Measurements from ENCODE around the gene VEPH1. TPM values are rescaled to one million over a fixed set of nuclear protein-coding genes. Genes with fewer than 3 reads are reported as not detected.

VEPH1 gene
- polyA plus RNA-seq, 1 donor (not counting 4 experiments of a cell fraction or from before 2014, with no cell fraction given) = 0.21 TPM

GRCh38 chr3:157404381-157404780, 98.8 kb downstream of the VEPH1 start:
- TF ChIP-seq EZH2 (IDR thresholded peaks at IDR 0.05; ENCODE audit: low read length) (no peak), CTCF (optimal IDR thresholded peaks at IDR 0.05 in 1 of 3, IDR thresholded peaks at IDR 0.05 in 1 of 3, conservative IDR thresholded peaks at IDR 0.05 in 1 of 3; ENCODE audit: extremely low read depth in 1 of 3, insufficient read depth in 2 of 3, low read length in 3 of 3) (no peak)
- Histone ChIP-seq H3K9me1 (ENCODE audit: control insufficient read depth, extremely low read depth, insufficient read depth, low read length) (no peaks in the 10 kb centered on the region), H3K9ac (ENCODE audit: control insufficient read depth, extremely low read depth, insufficient read depth, low read length) (no peak overlapping the region), H3K36me3 (ENCODE audit: control insufficient read depth in 2 of 2, extremely low read depth in 1 of 2, insufficient read depth in 2 of 2, low read length in 2 of 2) (no peaks in the 10 kb centered on the region), H3K4me2 (ENCODE audit: control insufficient read depth, extremely low read depth, insufficient read depth, low read depth, low read length) (no peak overlapping the region), H2AFZ (ENCODE audit: control insufficient read depth, low read length) (no peak overlapping the region), H3K79me2 (ENCODE audit: control insufficient read depth, insufficient read depth, low read length) (no peaks in the 10 kb centered on the region), H3K27ac (ENCODE audit: control insufficient read depth, insufficient read depth, low read length) (no peak overlapping the region), H4K20me1 (ENCODE audit: control insufficient read depth, extremely low read depth, insufficient read depth, low read length) (no peaks in the 10 kb centered on the region), H3K4me3 (ENCODE audit: control insufficient read depth in 2 of 3, extremely low read depth in 1 of 3, insufficient read depth in 2 of 3, low read depth in 1 of 3, low read length in 3 of 3) (no peak overlapping the region), H3K9me3 (ENCODE audit: control insufficient read depth, low read depth, low read length) (no peaks in the 10 kb centered on the region), H3K27me3 (ENCODE audit: control insufficient read depth, extremely low read depth, insufficient read depth, low read length) (no peaks in the 10 kb centered on the region), H3K4me1 (ENCODE audit: control insufficient read depth, extremely low read depth, insufficient read depth, low read length) (peaks cover 10% of the 10 kb centered on the region)
- FAIRE-seq (no peak), DNase-seq (ENCODE audit: low read depth, low spot score) (no peak)
- dilution Hi-C loops (cut with MboI; ENCODE audit: extremely low pct_ligation_motif_present, low sequenced_read_pairs) = no loop called here

DNA sequence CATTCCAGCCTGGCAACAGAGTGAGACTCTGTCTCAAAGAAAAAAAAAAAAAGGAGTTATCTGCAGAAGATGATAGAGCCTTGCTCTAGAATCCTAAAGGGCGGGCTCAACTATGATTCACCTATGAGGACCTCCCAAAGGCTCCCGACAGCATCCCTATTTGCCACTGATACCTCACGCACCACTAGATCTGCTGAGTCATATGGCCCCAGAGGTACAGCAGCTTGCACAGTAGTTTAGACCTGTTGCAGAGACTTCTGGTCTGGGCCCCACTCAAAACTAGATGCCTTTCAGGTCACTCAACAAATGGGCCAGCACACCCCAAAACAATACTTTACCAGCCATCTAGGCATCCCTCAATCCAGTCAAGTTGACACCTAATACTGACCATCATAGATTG, 104.6 kb downstream of the VEPH1 start:
- H3K9me1 ChIP-seq (ENCODE audit: control insufficient read depth, extremely low read depth, insufficient read depth, low read length) = no peaks in the 10 kb centered on the region
- H3K27ac ChIP-seq (ENCODE audit: control insufficient read depth, insufficient read depth, low read length) = no peak overlapping the region
- no peaks in the 10 kb centered on the region for H3K4me1 ChIP-seq (ENCODE audit: control insufficient read depth, extremely low read depth, insufficient read depth, low read length)
- dilution Hi-C loops (cut with MboI; ENCODE audit: extremely low pct_ligation_motif_present, low sequenced_read_pairs) = no loop called here
- H3K27me3 ChIP-seq (ENCODE audit: control insufficient read depth, extremely low read depth, insufficient read depth, low read length) = no peaks in the 10 kb centered on the region
- TF ChIP-seq CTCF (optimal IDR thresholded peaks at IDR 0.05 in 1 of 3, IDR thresholded peaks at IDR 0.05 in 1 of 3, conservative IDR thresholded peaks at IDR 0.05 in 1 of 3; ENCODE audit: extremely low read depth in 1 of 3, insufficient read depth in 2 of 3, low read length in 3 of 3) (no peak), EZH2 (IDR thresholded peaks at IDR 0.05; ENCODE audit: low read length) (no peak)
- H2AFZ ChIP-seq (ENCODE audit: control insufficient read depth, low read length) = no peak overlapping the region
- H4K20me1 ChIP-seq (ENCODE audit: control insufficient read depth, extremely low read depth, insufficient read depth, low read length) = no peaks in the 10 kb centered on the region
- DNase-seq (ENCODE audit: low read depth, low spot score) (no peak), FAIRE-seq (no peak)
- H3K79me2 ChIP-seq (ENCODE audit: control insufficient read depth, insufficient read depth, low read length) = no peaks in the 10 kb centered on the region
- no peak overlapping the region for H3K9ac ChIP-seq (ENCODE audit: control insufficient read depth, extremely low read depth, insufficient read depth, low read length)
- no peak overlapping the region for H3K4me2 ChIP-seq (ENCODE audit: control insufficient read depth, extremely low read depth, insufficient read depth, low read depth, low read length)
- H3K4me3 ChIP-seq (ENCODE audit: control insufficient read depth in 2 of 3, extremely low read depth in 1 of 3, insufficient read depth in 2 of 3, low read depth in 1 of 3, low read length in 3 of 3) = no peak overlapping the region
- no peaks in the 10 kb centered on the region for H3K9me3 ChIP-seq (ENCODE audit: control insufficient read depth, low read depth, low read length)
- H3K36me3 ChIP-seq (ENCODE audit: control insufficient read depth in 2 of 2, extremely low read depth in 1 of 2, insufficient read depth in 2 of 2, low read length in 2 of 2) = no peaks in the 10 kb centered on the region
